GM12878 (cell line): ENCODE results near the gene ESPNL.

Source experiments
- CHD1 ChIP-seq: IDR thresholded peaks from 2 replicates; pipeline ENCODE4 v1.6.1; 2012; ENCODE audit warnings: low read depth, low read length, improper control_type of control experiment
- DPF2 ChIP-seq: fragments of 450-650 bp; IDR thresholded peaks from 2 replicates; pipeline ENCODE4 v1.6.1; 2017; ENCODE audit warnings: mild to moderate bottlenecking
- EGR1 ChIP-seq, 2 experiments: IDR thresholded peaks; 1 replicate in 1 of 2; 2 replicates in 1 of 2; pipeline ENCODE4 v1.6.1; 2011 to 2012; ENCODE audit warnings: low read depth in 2 of 2, low read length in 2 of 2, borderline replicate concordance in 1 of 2, mild to moderate bottlenecking in 1 of 2, moderate library complexity in 1 of 2
- GABPA ChIP-seq: IDR thresholded peaks from 2 replicates; pipeline ENCODE4 v1.6.1; 2014; ENCODE audit warnings: antibody characterized with exemption, low read depth, mild to moderate bottlenecking, inconsistent platforms
- HCFC1 ChIP-seq: fragments of 150-350 bp; IDR thresholded peaks from 2 replicates; pipeline ENCODE4 v1.6.1; 2014; ENCODE audit warnings: low read length
- MTA3 ChIP-seq: IDR thresholded peaks from 2 replicates; pipeline ENCODE4 v1.6.1; 2012; ENCODE audit warnings: low read length, inconsistent platforms, borderline replicate concordance
- SMAD1 ChIP-seq: fragments of 450-650 bp; IDR thresholded peaks from 2 replicates; pipeline ENCODE4 v1.6.1; 2018; ENCODE audit warnings: mild to moderate bottlenecking, low read depth; ENCODE audit not compliant: partially characterized antibody
- SUZ12 ChIP-seq: fragments of 200-600 bp; sonication (generic); IDR thresholded peaks from one replicate; pipeline ENCODE4 v1.6.1; 2018; ENCODE audit warnings: antibody characterized with exemption, mild to moderate bottlenecking; ENCODE audit not compliant: unreplicated experiment
- ZNF24 ChIP-seq: fragments of 450-650 bp; IDR thresholded peaks from 2 replicates; pipeline ENCODE4 v1.6.1; 2017; ENCODE audit warnings: antibody characterized with exemption, mild to moderate bottlenecking
- ZNF274 ChIP-seq: IDR thresholded peaks from one replicate; pipeline ENCODE4 v1.8.0; 2011; ENCODE audit not compliant: insufficient read length, insufficient read depth
- TF ChIP-seq, protein P1 (sequence below), 3 experiments: IDR thresholded peaks in 2 of 3; conservative IDR thresholded peaks in 1 of 3; 2 replicates each; pipeline ENCODE4 v1.5.1; 2011; ENCODE audit warnings: low read depth in 3 of 3, low read length in 3 of 3, mild to moderate bottlenecking in 3 of 3, control low read depth in 2 of 3, moderate library complexity in 2 of 3, inconsistent platforms in 1 of 3, mixed read lengths in 1 of 3; ENCODE audit not compliant: control insufficient read depth in 2 of 3, insufficient read depth in 1 of 3; ENCODE audit errors: extremely low read depth in 1 of 3
- TF ChIP-seq, protein P2 (sequence below): fragments of 450-650 bp; IDR thresholded peaks from 2 replicates; pipeline ENCODE4 v1.6.1; 2017; ENCODE audit warnings: mild to moderate bottlenecking, moderate library complexity
- TF ChIP-seq, protein P3 (sequence below): fragments of 450-650 bp; IDR thresholded peaks from 2 replicates; pipeline ENCODE4 v1.6.1; 2017; ENCODE audit warnings: mild to moderate bottlenecking
- TF ChIP-seq, protein P4 (sequence below): IDR thresholded peaks from 2 replicates; pipeline ENCODE4 v1.6.1; 2012; ENCODE audit warnings: mild to moderate bottlenecking, low read depth, low read length

DNA sequence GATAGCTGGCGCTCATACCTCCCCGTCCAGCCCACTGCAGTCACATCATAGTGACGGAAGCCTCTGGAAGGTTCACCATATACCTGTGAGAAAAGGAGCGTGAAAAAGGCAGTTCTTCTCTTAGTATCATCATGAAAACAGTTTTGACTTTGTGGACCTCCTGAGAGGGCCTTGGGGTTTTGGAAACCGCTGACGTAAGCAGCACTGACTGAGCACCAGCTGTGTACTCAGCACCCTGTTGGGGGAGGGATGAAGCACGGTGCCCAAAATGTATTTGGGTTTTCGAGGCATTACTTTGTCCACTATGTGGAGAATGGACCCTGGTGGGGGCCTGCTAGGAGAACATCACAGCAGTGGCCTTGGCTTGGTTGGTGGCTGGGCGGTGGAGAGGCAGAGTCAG, 33.9 kb upstream of the ESPNL start:
- TF ChIP-seq, protein P1, sequence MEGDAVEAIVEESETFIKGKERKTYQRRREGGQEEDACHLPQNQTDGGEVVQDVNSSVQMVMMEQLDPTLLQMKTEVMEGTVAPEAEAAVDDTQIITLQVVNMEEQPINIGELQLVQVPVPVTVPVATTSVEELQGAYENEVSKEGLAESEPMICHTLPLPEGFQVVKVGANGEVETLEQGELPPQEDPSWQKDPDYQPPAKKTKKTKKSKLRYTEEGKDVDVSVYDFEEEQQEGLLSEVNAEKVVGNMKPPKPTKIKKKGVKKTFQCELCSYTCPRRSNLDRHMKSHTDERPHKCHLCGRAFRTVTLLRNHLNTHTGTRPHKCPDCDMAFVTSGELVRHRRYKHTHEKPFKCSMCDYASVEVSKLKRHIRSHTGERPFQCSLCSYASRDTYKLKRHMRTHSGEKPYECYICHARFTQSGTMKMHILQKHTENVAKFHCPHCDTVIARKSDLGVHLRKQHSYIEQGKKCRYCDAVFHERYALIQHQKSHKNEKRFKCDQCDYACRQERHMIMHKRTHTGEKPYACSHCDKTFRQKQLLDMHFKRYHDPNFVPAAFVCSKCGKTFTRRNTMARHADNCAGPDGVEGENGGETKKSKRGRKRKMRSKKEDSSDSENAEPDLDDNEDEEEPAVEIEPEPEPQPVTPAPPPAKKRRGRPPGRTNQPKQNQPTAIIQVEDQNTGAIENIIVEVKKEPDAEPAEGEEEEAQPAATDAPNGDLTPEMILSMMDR (IDR thresholded peaks at IDR 0.05 in 2 of 3, conservative IDR thresholded peaks at IDR 0.05 in 1 of 3; ENCODE audit: control insufficient read depth in 2 of 3, extremely low read depth in 1 of 3, insufficient read depth in 1 of 3, low read depth in 3 of 3, low read length in 3 of 3): no peak
- TF ChIP-seq, protein P2, sequence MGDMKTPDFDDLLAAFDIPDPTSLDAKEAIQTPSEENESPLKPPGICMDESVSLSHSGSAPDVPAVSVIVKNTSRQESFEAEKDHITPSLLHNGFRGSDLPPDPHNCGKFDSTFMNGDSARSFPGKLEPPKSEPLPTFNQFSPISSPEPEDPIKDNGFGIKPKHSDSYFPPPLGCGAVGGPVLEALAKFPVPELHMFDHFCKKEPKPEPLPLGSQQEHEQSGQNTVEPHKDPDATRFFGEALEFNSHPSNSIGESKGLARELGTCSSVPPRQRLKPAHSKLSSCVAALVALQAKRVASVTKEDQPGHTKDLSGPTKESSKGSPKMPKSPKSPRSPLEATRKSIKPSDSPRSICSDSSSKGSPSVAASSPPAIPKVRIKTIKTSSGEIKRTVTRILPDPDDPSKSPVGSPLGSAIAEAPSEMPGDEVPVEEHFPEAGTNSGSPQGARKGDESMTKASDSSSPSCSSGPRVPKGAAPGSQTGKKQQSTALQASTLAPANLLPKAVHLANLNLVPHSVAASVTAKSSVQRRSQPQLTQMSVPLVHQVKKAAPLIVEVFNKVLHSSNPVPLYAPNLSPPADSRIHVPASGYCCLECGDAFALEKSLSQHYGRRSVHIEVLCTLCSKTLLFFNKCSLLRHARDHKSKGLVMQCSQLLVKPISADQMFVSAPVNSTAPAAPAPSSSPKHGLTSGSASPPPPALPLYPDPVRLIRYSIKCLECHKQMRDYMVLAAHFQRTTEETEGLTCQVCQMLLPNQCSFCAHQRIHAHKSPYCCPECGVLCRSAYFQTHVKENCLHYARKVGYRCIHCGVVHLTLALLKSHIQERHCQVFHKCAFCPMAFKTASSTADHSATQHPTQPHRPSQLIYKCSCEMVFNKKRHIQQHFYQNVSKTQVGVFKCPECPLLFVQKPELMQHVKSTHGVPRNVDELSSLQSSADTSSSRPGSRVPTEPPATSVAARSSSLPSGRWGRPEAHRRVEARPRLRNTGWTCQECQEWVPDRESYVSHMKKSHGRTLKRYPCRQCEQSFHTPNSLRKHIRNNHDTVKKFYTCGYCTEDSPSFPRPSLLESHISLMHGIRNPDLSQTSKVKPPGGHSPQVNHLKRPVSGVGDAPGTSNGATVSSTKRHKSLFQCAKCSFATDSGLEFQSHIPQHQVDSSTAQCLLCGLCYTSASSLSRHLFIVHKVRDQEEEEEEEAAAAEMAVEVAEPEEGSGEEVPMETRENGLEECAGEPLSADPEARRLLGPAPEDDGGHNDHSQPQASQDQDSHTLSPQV: no peak
- TF ChIP-seq GABPA (no peak), CHD1 (no peak), ZNF24 (no peak), EGR1 (IDR thresholded peaks at IDR 0.05; ENCODE audit: borderline replicate concordance in 1 of 2, low read depth in 2 of 2, low read length in 2 of 2) (no peak), ZNF274 (no peak), DPF2 (no peak), HCFC1 (no peak), SUZ12 (no peak), SMAD1 (no peak), MTA3 (no peak)
- TF ChIP-seq, protein P3, sequence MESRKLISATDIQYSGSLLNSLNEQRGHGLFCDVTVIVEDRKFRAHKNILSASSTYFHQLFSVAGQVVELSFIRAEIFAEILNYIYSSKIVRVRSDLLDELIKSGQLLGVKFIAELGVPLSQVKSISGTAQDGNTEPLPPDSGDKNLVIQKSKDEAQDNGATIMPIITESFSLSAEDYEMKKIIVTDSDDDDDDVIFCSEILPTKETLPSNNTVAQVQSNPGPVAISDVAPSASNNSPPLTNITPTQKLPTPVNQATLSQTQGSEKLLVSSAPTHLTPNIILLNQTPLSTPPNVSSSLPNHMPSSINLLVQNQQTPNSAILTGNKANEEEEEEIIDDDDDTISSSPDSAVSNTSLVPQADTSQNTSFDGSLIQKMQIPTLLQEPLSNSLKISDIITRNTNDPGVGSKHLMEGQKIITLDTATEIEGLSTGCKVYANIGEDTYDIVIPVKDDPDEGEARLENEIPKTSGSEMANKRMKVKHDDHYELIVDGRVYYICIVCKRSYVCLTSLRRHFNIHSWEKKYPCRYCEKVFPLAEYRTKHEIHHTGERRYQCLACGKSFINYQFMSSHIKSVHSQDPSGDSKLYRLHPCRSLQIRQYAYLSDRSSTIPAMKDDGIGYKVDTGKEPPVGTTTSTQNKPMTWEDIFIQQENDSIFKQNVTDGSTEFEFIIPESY: no peak
- TF ChIP-seq, protein P4, sequence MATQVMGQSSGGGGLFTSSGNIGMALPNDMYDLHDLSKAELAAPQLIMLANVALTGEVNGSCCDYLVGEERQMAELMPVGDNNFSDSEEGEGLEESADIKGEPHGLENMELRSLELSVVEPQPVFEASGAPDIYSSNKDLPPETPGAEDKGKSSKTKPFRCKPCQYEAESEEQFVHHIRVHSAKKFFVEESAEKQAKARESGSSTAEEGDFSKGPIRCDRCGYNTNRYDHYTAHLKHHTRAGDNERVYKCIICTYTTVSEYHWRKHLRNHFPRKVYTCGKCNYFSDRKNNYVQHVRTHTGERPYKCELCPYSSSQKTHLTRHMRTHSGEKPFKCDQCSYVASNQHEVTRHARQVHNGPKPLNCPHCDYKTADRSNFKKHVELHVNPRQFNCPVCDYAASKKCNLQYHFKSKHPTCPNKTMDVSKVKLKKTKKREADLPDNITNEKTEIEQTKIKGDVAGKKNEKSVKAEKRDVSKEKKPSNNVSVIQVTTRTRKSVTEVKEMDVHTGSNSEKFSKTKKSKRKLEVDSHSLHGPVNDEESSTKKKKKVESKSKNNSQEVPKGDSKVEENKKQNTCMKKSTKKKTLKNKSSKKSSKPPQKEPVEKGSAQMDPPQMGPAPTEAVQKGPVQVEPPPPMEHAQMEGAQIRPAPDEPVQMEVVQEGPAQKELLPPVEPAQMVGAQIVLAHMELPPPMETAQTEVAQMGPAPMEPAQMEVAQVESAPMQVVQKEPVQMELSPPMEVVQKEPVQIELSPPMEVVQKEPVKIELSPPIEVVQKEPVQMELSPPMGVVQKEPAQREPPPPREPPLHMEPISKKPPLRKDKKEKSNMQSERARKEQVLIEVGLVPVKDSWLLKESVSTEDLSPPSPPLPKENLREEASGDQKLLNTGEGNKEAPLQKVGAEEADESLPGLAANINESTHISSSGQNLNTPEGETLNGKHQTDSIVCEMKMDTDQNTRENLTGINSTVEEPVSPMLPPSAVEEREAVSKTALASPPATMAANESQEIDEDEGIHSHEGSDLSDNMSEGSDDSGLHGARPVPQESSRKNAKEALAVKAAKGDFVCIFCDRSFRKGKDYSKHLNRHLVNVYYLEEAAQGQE: no peak
